Measurements from ENCODE around the gene ZNF569.

DNA sequence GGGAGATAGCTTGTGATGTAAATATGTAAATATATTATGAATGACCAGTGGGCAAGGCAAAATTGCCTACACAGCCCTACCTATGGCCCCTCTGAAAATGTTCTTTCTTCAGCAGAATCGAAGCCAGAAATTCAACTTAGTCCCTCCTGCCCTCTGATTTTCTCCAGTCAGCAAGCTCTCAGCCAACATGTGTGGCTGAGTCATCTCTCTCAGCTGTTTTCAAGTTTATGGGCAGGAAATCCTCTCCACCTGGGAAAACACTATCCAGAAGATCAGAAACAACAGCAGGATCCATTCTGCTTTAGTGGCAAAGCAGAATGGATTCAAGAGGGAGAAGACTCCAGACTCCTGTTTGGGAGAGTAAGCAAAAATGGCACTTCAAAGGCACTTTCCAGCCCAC is 105.2 kb downstream of the ZNF569 start:
- TF ChIP-seq, protein P1, sequence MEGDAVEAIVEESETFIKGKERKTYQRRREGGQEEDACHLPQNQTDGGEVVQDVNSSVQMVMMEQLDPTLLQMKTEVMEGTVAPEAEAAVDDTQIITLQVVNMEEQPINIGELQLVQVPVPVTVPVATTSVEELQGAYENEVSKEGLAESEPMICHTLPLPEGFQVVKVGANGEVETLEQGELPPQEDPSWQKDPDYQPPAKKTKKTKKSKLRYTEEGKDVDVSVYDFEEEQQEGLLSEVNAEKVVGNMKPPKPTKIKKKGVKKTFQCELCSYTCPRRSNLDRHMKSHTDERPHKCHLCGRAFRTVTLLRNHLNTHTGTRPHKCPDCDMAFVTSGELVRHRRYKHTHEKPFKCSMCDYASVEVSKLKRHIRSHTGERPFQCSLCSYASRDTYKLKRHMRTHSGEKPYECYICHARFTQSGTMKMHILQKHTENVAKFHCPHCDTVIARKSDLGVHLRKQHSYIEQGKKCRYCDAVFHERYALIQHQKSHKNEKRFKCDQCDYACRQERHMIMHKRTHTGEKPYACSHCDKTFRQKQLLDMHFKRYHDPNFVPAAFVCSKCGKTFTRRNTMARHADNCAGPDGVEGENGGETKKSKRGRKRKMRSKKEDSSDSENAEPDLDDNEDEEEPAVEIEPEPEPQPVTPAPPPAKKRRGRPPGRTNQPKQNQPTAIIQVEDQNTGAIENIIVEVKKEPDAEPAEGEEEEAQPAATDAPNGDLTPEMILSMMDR (IDR thresholded peaks at IDR 0.05; ENCODE audit: extremely low read depth in 1 of 2, insufficient read depth in 1 of 2, low read depth in 1 of 2, low read length in 2 of 2): no peak
- TF ChIP-seq FOS (IDR thresholded peaks at IDR 0.05; ENCODE audit: borderline replicate concordance, insufficient read depth, low read length) (peak; percentile 84), POLR2A (IDR thresholded peaks at IDR 0.05; ENCODE audit: low read depth, low read length) (no peak), JUN (IDR thresholded peaks at IDR 0.05; ENCODE audit: borderline replicate concordance, insufficient read depth, insufficient read length, low read depth) (peak; percentile 88), MYC (IDR thresholded peaks at IDR 0.05; ENCODE audit: low read depth, low read length) (no peak), EZH2 (IDR thresholded peaks at IDR 0.05; ENCODE audit: borderline replicate concordance, low read depth, low read length, severe bottlenecking) (no peak)
- TF ChIP-seq, protein P2, sequence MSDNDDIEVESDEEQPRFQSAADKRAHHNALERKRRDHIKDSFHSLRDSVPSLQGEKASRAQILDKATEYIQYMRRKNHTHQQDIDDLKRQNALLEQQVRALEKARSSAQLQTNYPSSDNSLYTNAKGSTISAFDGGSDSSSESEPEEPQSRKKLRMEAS (IDR thresholded peaks at IDR 0.05; ENCODE audit: insufficient read depth, insufficient read length): no peak

Measured in endothelial cell of umbilical vein (primary cell).